ENCODE results near the gene MRPL10.

The MRPL10 gene

DNA sequence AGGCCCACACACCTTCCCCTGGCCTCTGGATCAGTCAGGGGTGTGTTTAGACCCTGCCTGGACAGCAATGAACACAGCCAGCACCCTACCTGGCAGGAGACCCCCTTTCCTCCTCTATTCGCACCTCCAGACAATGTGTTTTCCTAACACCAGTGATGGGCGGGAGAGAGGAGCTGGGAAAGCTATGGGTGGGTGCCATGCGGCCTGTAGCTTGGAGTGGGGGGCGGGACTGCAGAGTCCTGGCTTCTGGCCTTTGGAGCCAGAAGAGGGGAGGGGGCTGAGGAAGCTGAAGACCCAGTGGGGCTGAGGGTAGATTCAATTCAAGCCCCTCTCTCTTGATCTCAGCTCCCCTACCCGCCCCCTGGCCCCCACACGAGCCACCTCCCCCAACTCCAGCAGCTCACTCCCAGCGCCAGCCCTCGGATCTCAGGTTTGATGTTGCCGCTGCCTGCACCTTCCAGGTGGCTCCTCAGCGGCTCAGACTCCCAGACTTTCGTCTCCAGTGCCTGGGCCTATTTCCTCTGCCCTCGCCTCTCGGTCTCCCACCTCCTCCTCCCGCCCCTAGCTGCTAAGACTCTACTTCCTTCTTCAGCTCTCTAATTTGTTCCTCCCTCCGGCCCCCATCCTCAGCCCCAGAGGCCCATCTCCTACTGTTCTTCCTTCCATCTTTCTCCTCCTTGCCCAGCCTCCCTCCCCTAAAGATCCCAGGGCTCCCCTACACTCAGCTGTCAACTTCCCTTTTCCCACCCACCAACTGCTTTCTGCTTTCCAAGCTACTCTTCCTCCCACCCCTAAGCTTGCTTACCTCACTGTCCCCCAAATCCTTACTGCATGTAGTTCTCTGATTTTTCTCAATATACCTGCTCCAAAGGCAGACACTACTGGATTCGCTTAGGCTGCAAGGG, 26.5 kb upstream of the MRPL10 start:
- DNase-seq (ENCODE audit: low read depth) = no peak

DNA sequence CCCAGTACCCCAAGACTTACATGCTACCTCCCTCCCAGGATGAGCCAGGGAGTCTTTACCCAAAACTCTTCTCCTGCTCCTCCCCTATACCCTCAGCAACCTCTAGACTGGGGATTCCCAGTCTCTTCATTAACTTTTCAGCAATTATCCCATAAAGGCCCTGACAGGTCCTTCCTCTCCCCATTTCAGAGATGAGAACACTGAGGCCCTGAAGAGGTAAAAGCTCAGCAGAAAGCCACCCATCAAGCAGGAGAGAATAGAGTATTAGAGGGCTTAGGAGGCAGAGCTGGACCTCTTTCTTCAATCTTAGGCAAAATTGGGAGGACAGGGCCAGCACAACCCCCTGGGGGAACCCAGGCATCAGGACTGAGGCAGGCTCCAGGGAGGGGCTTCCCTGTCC, 25.5 kb upstream of the MRPL10 start:
- DNase-seq (ENCODE audit: low read depth) = no peak

DNA sequence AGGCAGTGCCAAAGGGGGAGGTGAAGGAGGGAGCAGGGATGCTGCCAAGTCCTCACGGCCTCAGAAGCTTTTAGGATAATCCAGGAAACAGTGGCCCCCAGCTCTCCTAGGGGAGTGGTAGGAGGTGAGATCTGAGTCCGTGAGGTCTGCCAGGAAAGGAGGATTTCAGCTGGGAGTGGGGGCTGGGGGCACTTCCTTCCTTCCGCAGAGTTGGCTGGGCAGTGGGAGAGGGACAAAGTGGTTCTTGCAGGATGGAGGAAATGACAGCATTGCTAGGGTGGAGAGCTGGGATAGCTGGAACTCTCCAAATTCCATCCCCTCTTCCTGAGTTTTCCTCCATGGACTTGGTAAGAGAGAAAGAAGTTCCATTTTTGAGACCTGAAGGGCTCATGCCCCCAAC, 24.4 kb upstream of the MRPL10 start:
- DNase-seq (ENCODE audit: low read depth) = no peak

DNA sequence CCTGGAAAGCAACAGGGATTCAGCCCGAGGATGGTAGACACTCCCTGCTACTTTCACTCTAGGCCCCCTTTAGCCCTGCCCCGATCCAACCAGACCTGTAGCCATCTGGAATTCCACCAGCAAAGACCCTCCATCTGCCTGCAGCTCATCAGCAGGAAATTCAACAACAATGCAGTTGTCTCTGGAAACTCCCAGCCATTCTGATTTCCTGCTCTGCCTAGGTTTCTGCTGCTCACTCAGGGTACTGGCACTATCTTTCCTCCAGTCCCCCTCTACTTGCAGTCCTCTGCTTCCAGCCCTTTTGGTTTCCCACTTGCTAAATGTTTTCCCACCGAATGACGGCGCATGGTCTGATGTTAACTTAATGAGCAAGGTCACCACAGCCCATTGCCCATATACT, 22.3 kb upstream of the MRPL10 start:
- no peak for DNase-seq (ENCODE audit: low read depth)

GRCh38 chr17:47852113-47852949, 21.0 kb upstream of the MRPL10 start:
- DNase-seq (ENCODE audit: low read depth) = no peak

- no peak for DNase-seq (ENCODE audit: low read depth)
These were observed 20.4 kb upstream of the MRPL10 start for GRCh38 chr17:47851764-47852112.

- DNase-seq (ENCODE audit: low read depth) = peak; percentile 41
These were observed 19.6 kb upstream of the MRPL10 start, which contains the start of gene SP6 for GRCh38 chr17:47850692-47851573. Gene SP6, minus strand, starts transcription at chr17:47851163. Its CDS starts 2,734 bp downstream, at chr17:47848429.

- no peak for DNase-seq (ENCODE audit: low read depth)
These were observed 19.0 kb upstream of the MRPL10 start for GRCh38 chr17:47850373-47850691.

DNA sequence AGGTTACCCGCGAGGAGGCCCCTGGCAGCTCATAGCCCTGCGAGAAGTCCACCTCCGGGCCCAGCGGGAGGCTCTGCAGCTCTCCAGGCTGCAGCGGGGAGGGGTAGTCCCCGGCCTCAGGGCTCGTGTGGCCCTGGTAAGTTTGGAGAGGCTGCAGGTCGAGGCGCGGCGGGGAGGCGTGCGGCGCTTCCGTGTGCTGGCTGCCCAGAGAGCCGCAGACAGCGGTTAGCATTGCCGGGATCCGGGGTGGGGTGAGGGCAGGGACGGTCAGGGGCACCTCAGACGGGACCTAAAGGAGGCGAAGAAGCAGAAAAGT, 16.8 kb upstream of the MRPL10 start:
- no peak for DNase-seq (ENCODE audit: low read depth)

DNA sequence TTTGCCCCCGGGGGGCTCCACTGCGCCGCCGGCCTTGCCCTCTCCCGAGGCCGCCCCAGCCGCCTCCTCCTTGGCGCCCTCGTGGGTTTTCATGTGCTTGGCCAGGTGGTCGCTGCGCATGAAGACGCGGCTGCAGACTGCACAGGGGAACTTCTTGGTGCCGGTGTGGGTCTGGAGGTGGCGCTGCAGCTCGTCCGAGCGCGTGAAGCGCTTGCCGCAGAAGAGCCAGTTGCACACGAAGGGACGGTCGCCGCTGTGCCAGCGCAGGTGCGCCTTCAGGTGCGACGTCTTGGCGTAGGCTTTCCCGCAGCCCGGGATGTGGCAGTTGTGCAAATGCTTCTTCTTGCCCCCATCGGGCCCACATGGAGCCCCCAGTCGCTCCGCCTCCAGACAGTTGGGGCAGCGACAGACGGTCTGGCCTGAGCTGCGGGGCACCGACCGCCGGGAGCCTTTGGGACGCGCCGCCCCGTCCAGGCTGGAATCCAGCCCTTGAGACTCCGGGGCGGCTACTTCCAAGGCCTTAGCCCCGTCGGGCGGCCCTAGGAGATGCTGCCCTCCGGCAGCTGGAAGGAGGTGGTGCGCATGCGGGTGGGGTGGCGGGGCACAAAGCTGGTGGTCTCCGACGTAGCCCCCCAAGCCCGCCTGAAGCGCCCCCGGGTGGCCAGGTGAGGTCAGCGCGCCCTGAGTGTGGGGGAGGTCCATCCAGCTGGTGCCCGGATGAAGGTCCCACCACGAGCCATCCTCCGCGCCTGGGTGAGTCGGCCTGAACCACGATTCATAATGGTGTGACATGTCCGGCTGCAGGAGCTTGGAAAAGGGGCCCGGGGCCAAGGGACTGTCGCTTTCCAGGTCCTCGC, 16.2 kb upstream of the MRPL10 start:
- DNase-seq (ENCODE audit: low read depth) = no peak

DNA sequence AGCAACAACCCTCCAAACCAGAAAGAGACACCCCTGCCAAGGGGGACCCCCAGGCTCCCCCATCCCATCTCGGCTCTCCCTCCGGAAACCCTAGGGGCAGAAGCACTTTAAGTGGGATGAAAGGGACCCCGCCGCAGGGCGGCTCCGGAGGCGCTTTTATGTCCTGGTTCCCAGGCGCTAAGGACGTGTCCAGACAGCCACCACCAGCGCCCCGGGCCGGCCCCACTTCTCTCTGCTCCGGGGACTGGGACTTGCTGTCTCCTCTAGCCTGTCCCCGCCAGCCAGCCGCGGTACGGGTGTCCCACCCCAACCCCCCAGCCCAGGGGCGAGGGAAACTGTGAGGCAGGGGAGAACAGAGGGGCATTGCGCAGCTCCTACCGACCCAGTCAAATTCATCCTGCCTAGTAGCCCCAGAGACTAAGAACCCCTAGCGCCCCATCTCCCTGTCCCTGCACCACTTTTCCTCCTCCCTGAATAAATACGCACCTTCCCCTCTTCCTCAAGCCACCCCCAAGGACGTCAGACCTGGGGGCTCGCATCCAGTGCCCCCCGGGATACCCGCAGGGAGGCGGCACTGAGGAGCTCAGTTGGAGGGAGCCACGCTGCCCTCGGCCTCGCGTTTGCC, 15.5 kb upstream of the MRPL10 start:
- DNase-seq (ENCODE audit: low read depth) = no peak

- no peak for DNase-seq (ENCODE audit: low read depth)
These were observed 14.4 kb upstream of the MRPL10 start for GRCh38 chr17:47845716-47846075.

- no peak for DNase-seq (ENCODE audit: low read depth)
These were observed 13.7 kb upstream of the MRPL10 start for GRCh38 chr17:47844814-47845715.

GRCh38 chr17:47844227-47844626, 12.9 kb upstream of the MRPL10 start:
- DNase-seq (ENCODE audit: low read depth) = no peak

DNA sequence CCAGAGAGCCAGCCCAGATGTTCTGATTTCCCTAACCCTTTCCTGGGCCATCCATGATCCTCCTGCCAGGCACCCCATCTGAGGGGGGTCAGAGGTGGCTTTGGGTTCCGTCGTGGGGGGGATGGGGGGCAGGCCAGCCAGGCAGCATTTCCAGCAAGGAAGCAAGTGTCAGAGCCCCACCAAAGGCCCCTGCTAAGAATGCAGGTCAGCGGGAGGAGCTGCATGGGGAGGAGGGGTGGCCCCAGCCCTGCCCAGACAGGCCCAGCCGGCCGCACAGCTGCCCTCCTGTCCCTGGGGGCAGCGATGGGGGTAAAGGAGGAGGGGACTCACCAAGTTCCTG, 12.0 kb upstream of the MRPL10 start:
- no peak for DNase-seq (ENCODE audit: low read depth)

DNA sequence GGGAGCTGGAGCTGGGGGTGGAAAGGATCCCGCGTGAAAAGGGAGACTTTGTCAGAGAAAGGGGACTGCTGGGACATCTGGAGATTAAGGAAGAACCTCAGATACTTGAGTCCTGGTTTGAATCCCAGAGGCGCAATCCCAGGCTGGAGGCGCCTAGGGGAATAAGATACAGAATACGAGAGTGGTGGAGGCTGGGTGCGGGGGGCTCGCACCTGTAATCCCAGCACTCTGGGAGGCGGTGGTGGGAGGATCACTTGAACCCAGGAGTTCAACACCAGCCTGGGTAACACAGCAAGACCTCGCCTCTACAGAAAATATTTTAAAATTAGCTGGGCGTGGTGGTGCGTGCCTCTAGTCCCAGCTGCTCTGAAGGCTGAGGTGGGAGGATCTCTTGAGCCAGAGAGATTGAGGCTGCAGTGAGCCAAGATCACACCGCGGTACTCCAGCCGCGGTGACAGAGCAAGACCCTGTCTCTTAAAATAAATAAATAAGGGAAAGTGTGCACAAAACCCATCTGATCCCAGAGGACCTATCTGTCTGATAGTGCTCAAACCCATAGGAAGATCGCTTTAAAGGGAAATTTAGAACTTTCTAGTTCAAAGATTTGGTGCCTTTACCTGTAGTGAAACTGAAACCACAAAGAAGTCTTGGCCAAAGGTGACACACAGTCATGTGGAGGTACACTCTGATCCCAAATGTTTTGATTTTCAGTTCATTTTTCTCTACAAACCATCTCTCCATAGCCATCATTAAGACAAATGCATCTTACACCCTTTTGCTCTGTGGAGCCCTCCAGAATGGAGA, 10.3 kb upstream of the MRPL10 start:
- DNase-seq (ENCODE audit: low read depth) = no peak

- DNase-seq (ENCODE audit: low read depth) = peak; percentile 72
These were observed 9.6 kb upstream of the MRPL10 start, which contains the start of gene SCRN2 for GRCh38 chr17:47840742-47841487. Gene SCRN2, minus strand, starts transcription at chr17:47841273. Its CDS starts 430 bp downstream, at chr17:47840843.

DNA sequence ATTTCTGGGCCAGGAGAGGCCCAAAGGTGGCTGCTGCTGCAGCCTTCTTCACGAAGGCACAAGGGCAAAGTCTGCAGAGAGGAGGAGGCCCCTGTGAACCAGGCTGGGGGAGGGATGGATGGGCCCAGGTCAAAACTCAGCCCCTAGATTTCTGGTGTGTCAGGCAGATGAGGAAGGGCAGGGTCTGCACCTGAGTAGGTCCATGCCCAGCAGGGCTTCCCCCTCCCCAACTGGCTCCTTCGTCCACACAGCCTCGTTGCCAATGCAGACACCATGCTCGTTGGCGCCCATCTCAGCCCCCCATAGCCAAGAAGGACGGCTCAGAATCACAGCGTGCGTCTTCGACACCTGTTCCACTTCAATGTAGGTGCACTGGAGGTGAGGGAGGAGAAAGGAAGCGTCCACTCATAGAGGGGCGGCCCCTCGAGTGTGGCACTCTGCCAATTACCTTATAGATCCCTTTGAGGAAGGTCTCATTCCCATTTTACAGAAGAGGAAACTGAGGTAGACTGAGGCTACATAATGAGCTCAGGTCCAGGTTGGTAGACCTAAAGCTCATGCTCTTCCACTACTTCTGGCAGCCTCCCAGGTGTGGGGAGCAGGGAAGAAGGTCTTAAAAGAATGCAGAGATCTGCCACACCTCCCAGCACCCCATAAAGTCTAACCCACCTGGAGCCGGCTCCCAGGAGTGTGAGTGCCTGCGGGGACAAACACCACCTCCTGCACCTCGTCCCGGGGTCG, 8.8 kb upstream of the MRPL10 start:
- no peak for DNase-seq (ENCODE audit: low read depth)
